Astrocyte of the cerebellum (primary cell): ENCODE measurements around the gene SMCP.

ENCODE experiments used
- DNase-seq: peaks from one replicate; pipeline ENCODE4 v3.0.0-alpha.2; 2011; ENCODE audit warnings: low read depth
- H3K4me3 ChIP-seq: 2 replicates; pipeline ENCODE4 v1.5.1; 2011; ENCODE audit warnings: mild to moderate bottlenecking, low read depth, low read length, moderate library complexity
- CTCF ChIP-seq: IDR thresholded peaks from 2 replicates; pipeline ENCODE4 v1.5.1; 2012; ENCODE audit warnings: low read length, low read depth, moderate library complexity, mild to moderate bottlenecking; ENCODE audit errors: missing control alignments
- in situ Hi-C: cut with HindIII; loops from 2 replicates; pipeline ENCODE4 v1.10.0; 2017; ENCODE audit warnings: low sequenced_read_pairs

Gene SMCP

GRCh38 chr1:152909206-152909605, 31.1 kb downstream of the SMCP start:
- no peak for DNase-seq
- in situ Hi-C loops: no loop called here
- no peak overlapping the region for H3K4me3 ChIP-seq
- TF ChIP-seq CTCF: no peak

GRCh38 chr1:152912471-152912870, 34.3 kb downstream of the SMCP start:
- DNase-seq: no peak
- no peak overlapping the region for H3K4me3 ChIP-seq
- TF ChIP-seq CTCF: no peak
- in situ Hi-C loops: loop anchor here (5.0 kb wide), 1 partner anchor 40 kb away; no protein-coding TSS in a partner anchor

- in situ Hi-C loops: loop anchor here (5.0 kb wide), 1 partner anchor 39 kb away; no protein-coding TSS in a partner anchor
- H3K4me3 ChIP-seq: no peak overlapping the region
- no peak for DNase-seq
- no peak for TF ChIP-seq CTCF
Measured at GRCh38 chr1:152912900-152913299, 34.8 kb downstream of the SMCP start.

- no peak for DNase-seq
- peak; percentile 10 for TF ChIP-seq CTCF
- in situ Hi-C loops: no loop called here
- no peak overlapping the region for H3K4me3 ChIP-seq
Measured at GRCh38 chr1:152917794-152918193, 39.7 kb downstream of the SMCP start.

GRCh38 chr1:152919071-152919470, 40.9 kb downstream of the SMCP start:
- DNase-seq: no peak
- in situ Hi-C loops: no loop called here
- no peak for TF ChIP-seq CTCF
- no peak overlapping the region for H3K4me3 ChIP-seq

- TF ChIP-seq CTCF: no peak
- H3K4me3 ChIP-seq: no peak overlapping the region
- no peak for DNase-seq
- in situ Hi-C loops: no loop called here
Measured at GRCh38 chr1:152924191-152924590, 46.1 kb downstream of the SMCP start.

- peak; percentile 65 for TF ChIP-seq CTCF
- in situ Hi-C loops: no loop called here
- DNase-seq: peak; percentile 5
- no peak overlapping the region for H3K4me3 ChIP-seq
Measured at GRCh38 chr1:152926091-152926490, 48.0 kb downstream of the SMCP start.
